ENCODE results near the gene FAM171A2. TPM values are rescaled to one million over a fixed set of nuclear protein-coding genes. Genes with fewer than 3 reads are reported as not detected.

Gene FAM171A2
- polyA plus RNA-seq, 3 donors: 23.9 to 45.2 (median 36.9) TPM

- DNase-seq (ENCODE audit: extremely low read depth in 1 of 11, low read depth in 9 of 11, low spot score in 4 of 11): no peak
These were observed 47.6 kb downstream of the FAM171A2 start for GRCh38 chr17:44315760-44316731.

- DNase-seq (ENCODE audit: extremely low read depth in 1 of 11, low read depth in 9 of 11, low spot score in 4 of 11): no peak
These were observed 48.6 kb downstream of the FAM171A2 start for GRCh38 chr17:44314869-44315661.

GRCh38 chr17:44314524-44314868, 49.2 kb downstream of the FAM171A2 start:
- DNase-seq (ENCODE audit: extremely low read depth in 1 of 11, low read depth in 9 of 11, low spot score in 4 of 11): no peak

- no peak for DNase-seq (ENCODE audit: extremely low read depth in 1 of 11, low read depth in 9 of 11, low spot score in 4 of 11)
These were observed 49.6 kb downstream of the FAM171A2 start for GRCh38 chr17:44314031-44314430.

- DNase-seq (ENCODE audit: extremely low read depth in 1 of 11, low read depth in 9 of 11, low spot score in 4 of 11): no peak
These were observed 51.1 kb downstream of the FAM171A2 start for GRCh38 chr17:44312396-44313104.

DNA sequence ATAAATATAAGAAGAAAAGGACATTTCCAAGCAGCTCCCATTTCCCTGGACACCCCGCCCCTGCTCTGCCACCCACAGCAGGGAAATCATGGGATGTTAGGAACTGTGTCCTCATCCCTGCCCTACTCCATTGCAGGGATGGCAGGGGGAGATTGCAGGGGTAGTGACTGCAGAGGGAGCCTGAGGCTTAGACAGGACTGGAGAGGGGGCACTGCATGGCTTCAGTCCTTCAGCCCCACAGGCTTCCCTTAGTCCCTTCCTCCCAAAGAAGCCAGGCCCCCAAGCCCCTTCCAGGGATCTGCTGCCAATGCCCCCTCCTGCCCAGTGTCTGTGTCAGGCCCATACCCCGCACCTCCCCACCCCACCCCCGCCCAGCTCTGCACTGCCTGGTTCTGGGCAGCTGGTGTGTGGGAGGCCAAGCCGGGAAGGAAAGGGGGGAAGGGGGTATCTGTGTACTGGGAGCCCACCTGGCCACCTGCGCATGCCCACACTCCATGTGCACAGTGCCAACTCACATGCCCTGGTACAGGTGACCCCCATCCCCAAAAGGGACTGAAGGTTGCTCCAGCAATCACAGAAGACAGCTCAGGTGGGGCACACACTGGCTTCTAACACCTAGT, 52.0 kb downstream of the FAM171A2 start:
- no peak for DNase-seq (ENCODE audit: extremely low read depth in 1 of 11, low read depth in 9 of 11, low spot score in 4 of 11)

DNA sequence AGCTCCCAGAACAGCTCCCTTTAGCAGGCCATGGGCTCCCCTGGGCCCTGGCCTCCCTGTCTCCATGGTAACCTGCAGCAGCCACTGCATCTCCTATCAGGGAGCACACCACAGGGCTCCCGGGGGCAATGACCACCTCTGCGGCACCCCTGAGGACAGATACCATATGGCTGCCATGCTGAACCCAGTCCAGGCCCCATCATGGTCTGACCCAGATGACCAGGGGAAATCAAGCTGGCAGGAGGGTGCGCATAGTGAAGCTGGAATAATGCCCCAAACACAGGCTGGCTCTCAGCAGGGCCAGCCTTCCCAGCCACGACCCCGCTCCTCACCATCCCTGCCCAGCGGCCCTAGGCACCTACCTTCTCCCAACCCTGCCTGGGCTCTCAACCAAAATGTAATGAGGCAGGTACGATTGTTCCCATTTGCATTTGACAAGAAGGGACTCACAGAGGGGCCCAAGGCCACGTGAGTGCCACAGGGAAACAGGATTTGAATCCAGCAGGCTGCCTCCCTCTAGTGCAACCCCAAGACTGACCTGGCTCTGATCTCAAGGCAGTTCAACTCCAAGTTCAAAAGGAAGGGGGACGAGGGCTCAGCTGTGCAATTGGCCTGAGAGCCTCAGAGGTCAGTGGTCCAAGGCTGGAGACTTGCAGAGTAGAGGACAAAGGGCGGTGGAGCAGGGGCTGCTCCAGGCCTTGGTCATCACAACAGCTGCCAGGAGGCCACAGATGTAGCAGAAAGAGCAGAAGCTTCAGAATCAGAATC, 52.9 kb downstream of the FAM171A2 start:
- no peak for DNase-seq (ENCODE audit: extremely low read depth in 1 of 11, low read depth in 9 of 11, low spot score in 4 of 11)

- DNase-seq (ENCODE audit: extremely low read depth in 1 of 11, low read depth in 9 of 11, low spot score in 4 of 11): no peak
These were observed 53.5 kb downstream of the FAM171A2 start for GRCh38 chr17:44310188-44310587.

DNA sequence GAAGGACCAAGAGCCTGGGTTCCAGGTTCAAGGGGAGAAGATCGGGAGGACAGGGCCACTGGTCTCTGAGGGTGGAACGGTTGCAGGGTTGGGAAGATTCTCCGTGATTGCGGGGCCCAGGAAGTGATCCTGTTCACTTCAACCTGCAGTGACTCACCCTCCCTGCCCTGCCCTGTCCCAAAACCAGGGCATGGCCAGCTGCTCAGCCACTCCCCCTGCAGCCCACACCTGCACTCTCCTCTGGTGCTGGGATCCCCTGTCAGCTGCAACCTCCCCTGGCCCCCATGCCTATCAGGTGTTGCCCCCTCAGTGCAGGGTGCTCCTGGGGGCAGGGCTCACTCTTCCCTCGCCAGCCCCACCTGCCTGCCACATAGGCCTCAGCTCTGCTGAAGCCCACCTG, 54.2 kb downstream of the FAM171A2 start:
- no peak for DNase-seq (ENCODE audit: extremely low read depth in 1 of 11, low read depth in 9 of 11, low spot score in 4 of 11)

DNA sequence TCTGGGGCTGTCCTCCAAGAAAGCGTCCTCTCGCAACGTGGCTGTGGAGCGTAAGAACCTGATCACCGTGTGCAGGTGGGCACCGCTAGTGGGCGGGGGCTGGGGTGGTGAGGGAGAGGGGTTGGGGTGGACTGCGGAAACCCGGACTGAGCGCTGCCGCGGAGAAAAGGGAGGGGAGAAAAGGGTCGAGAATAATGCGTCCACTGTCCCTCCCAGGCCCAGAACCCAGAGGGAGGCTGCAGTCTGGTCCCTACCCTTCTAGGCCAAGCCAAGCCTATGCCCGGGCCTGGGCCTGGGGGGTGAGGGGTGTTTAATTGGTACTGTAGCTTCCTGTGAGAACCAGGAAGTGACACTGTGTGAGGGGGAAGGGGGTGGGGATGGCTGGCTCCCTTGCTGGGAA, 54.8 kb downstream of the FAM171A2 start:
- no peak for DNase-seq (ENCODE audit: extremely low read depth in 1 of 11, low read depth in 9 of 11, low spot score in 4 of 11)

DNA sequence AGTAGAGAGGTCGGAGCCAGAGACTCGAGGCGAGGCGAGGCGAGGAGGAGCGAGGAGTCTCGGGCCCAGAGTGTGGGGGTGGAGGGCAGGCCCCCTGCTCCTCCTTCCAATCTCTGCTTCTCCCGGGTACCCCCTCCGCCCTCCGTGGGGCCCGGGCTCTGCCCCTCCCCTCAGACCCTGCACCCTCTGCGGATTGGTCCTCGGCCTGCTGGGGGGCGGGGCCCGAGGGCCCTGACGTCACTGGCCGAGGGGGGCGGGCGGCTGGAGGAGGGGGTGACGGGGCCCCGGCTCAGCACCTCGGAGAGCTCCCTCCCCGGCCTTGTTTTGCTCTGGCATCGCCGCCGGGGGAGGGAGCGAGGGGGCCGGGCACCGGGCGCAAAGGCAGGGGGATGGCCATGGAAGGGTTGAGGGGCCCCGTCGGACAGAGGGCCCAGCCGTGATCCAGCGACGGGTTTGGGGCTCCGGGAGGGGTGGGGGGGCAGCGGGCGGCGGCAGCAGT, 55.3 kb downstream of the FAM171A2 start, which contains the start of gene RUNDC3A:
RUNDC3A (plus strand) TSS at position 282 of the 499 bp plus-strand sequence. CDS start 232 bp downstream, outside the sequence.
- DNase-seq (ENCODE audit: extremely low read depth in 1 of 11, low read depth in 9 of 11, low spot score in 4 of 11): peak; percentile 67 to 92 (median 87)

DNA sequence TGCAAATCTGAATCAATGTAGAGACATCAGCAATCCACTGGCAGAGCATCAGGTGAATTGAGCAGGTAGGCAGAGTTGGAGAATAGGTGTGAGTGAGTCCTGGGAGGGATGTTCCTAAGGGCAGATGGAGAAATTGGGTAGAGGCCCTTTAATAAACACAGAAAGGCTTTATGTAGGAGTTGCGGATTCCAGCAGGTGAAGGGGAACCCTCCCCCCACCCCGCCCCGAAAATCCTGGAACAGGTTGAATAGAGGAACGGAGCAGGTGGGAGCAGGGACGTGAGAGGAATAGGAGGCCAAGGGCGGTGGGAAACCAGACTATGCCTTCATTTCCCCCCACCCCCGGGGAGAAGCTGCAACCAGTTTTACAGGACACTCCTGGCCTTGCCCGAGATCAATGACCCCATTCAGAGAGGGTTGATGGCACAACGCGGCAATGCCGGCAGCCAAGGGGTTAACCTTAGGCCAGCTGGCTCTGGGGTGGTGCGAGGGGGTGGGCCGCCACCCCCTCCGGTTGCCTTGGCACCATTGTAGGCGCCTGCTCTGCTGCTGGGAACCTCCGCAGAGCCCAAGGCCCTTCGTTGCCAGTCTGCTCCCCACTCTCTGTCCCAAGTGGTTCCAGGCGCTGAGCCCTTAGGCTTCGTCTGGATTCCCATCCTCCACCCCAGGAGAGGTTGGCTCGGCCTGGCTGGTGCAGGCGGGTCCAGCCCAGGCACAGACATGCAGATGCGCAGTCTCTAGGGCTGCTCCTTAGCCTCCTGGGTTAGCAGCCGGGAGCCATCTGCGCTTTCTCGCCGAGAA, 56.1 kb downstream of the FAM171A2 start:
- no peak for DNase-seq (ENCODE audit: extremely low read depth in 1 of 11, low read depth in 9 of 11, low spot score in 4 of 11)

DNA sequence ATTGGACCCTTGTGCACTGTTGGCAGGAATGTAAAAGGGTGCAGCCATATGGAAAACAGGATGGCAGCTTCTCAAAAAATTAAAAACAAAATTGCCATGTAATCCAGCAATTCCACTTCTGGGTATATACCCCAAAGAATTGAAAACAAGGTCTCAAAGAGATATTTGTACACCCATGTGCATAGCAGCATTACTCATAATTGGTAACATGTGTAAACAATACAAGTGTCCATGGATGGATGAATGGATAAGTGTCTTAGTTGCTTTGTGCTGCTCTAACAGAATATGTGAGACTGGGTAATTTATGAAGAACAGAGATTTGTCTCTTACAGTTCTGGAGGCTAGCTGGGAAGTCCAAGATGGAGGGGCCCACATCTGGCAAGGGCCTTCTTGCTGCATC, 59.0 kb downstream of the FAM171A2 start:
- no peak for DNase-seq (ENCODE audit: extremely low read depth in 1 of 11, low read depth in 9 of 11, low spot score in 4 of 11)

Data from renal cortex interstitium (tissue), 11 donors.